GM21529 (cell line): ENCODE results near the gene THNSL1.
A peak's percentile ranks its signal among the peaks of the same experiment; 100 is the strongest.
"Not testable (repeated sequence)": the region's sequence is repeated elsewhere in the genome, so short reads cannot be mapped to it uniquely, and the experiment has no call there.

Experiments
- ATAC-seq: cut with Tn5 transposase; IDR thresholded peaks from one replicate; pipeline ENCODE4 v1.9.1; 2021; ENCODE audit not compliant: unreplicated experiment

THNSL1 gene

DNA sequence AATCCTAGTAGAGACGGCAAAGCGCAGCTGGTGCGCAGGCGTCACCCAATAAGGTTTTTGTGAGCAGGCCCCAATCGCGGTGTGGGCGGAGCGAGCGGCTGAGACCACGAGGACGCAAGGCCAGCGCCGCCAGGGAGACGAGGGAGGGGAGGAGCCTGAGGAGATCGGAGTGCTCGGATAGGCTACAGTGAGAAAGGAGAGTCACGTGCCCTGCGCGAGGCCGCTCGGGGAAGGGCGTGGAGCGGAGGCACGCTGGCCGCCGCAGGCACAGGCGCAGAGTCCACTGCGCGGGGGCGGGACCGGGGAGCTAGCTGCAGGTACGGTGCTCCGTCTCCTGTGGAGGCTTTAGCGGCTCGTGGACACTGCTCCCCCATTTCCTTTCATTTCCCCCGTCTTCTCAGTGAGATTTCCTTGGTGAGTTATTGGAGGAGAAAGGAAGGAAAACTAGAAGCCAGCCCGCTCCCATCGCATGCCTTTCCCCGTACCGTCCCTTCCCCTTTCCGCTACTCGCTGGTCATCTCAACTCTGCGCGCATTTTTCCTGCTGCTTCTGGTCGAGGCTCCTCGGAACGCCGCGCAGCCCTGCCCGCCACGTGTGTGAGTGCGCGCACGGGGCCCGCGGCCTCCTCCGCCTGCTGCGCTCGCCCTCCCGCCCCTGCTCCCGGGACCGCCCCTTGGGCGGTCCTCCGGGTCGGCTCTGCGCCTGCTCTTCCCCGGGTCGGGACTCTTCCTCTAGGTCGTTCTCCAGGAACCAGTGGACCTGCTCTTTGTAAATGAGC is at the start of gene THNSL1:
TSS of gene THNSL1 (plus strand) at position 237 of the 778 bp plus-strand sequence. CDS start 6,612 bp downstream, outside the sequence.
- ATAC-seq: peak; percentile 97

DNA sequence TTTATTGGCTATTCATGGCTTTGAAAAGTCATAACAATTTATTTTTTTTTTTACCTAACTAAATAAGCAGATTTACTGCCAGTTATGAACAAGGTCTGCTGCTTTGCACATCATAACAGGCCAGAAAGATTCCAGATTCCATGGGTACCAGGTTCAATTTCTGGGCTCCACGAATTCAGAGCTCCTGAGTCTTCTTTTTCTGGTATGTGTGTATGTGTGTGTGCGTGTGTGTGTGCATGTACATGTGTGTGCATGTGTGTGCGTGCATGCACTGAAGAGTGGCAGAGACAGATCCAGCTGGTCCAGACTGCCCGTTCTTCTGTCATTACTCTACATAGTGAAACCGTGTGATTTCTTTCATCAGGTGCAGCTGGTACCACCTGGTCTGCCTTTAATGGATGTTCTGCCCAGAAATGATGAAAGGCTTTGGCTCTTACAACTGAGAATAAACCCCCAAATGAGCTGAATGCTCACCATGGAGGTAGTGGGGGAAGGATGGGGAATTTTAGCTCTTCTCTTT is 49.4 kb upstream of the THNSL1 start:
- no peak for ATAC-seq

DNA sequence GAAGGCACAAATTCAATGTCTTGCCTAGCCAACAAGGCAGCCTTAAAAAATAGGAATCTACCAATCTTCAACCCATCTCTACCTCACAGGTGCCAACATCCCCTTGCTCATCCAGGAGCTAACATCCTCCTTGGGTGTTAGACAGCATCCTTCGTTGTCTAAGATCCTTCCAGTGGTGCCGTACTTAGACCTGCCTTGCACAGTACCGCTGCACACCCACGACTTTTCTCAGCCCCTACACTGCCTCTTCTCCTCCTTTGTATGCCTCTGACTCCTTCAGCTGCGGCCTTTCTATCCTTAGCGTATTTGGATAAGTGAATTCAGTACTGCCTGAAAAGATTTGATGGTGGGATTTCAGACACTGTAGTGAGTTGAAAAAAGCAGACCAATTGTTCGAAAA is 48.1 kb upstream of the THNSL1 start:
- ATAC-seq: no peak

- ATAC-seq: not testable (repeated sequence)
Observed at GRCh38 chr10:24968951-24969350, 47.5 kb upstream of the THNSL1 start.

GRCh38 chr10:24969841-24970281 is 46.6 kb upstream of the THNSL1 start:
- no peak for ATAC-seq

GRCh38 chr10:24971374-24971773 is 45.0 kb upstream of the THNSL1 start:
- no peak for ATAC-seq

DNA sequence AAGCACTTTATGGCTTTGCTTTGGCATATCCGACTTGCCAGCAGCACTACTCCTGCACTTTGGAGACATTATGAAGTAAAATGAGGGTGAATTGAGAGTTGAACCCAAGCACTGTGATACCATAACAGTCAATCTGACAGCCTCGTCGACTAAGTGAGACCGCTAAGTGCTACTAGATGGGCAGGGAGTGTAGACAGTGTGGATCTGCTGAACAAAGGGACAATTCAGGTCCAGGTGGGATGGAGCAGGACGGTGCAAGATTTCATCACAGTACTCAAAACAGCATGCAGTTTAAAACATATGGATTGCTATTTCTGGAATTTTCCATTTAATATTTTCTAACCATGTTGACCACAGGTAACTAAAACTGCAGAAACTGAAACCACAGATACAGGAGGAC is 43.2 kb upstream of the THNSL1 start:
- ATAC-seq: no peak

- ATAC-seq: no peak
Observed at GRCh38 chr10:24974976-24975375, 41.4 kb upstream of the THNSL1 start.

DNA sequence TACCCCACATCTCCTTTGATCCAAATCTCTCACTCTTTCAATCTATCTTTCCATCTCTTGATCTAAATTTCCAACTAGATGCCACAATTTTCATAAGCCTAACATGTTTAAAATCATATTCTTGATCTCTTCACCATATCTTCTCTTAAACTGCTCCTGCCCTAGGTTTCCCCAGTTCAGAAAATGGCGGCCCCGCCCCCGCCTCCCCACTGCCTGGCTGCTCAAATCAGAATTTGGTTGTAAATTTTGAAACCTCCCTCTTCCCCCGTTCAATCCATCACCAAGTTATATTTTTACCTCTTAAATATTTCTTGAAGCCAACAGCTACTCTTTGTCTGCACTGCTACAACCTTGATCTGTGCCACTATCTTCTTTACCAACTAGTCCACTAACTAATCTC is 36.7 kb upstream of the THNSL1 start:
- no peak for ATAC-seq

DNA sequence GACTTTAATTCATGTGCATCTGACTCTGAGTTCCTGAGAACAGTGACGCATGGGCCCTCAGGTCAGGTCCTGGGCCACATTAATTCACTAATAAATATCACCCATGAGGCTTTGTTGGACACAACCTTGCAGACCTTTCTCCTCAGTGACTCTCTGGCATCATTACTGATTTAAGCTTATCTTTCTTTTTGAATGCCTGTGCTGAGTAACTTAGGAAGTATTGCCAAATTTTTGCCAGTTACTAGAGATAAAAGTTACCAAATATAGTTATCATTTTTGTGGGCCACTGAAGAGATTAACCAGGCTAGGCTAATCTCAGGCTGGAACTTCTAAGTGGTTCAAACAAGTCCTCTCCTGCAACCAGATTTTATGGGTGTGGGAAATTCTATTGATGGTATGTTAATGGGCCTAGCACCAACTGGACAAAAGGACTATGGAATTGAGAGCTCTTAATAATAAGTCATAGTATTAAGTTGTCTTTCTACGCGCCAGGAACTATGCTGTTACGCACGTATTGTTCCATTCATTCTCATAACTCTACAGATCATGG is 35.2 kb upstream of the THNSL1 start:
- ATAC-seq: no peak

- ATAC-seq: peak; percentile 72
Observed at GRCh38 chr10:24982319-24983112, 33.9 kb upstream of the THNSL1 start.

DNA sequence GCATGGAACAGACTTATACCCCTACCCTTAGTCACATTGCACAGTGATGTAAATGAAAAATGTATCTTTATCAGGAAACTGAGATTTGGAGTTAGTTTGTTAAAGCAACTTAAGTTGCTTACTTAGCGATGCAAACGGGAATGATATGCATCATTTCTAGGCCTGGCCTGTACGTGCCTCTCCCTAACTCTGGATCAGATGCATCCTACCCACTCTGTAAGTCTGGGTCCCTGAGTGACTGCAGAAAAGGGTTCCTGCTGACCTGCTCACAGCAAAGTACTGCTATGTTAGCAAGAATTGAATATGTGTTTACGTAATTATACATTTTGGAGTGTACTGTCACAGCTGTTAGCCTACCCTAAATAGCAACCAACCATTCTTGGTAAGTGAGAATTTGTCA is 33.3 kb upstream of the THNSL1 start:
- ATAC-seq: no peak

- no peak for ATAC-seq
Observed at GRCh38 chr10:24983946-24984345, 32.5 kb upstream of the THNSL1 start.

GRCh38 chr10:24984906-24985305 is 31.5 kb upstream of the THNSL1 start:
- no peak for ATAC-seq

DNA sequence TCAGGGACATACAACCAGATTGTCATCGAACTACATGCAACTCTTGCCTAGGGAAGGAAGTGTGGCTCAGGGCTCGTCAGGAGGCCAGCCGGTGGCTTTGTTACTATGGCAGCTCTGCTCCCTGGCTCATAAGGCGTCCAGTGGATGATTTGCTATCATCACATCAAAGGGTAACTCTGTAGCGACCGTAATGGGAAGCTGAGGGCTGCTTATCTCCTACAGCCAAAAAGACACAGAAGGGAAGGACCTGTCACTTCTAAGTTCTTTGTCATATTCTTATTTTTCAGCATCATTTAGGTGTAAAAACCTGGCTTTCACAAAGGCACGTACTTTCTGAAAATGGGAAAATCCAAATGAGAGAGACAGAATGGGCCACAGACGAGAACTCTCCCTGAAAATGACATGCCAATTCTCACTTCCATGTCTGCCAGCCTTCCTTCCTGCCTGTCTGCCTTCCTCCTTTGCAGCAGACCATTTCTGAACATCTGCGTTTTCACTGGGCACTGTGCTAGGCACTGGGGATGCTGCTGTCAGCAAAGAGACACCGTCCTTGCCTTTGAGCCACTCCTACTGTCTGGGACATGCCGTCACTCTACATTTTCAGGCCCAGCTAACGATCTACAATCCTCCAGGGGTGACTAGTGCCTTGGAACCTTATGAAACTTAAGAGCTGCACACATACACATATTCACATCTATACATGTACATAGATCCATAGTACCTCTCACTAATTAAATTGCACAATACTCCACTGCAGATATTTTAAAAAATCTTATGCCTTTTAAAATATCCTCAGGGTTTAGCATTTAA is 27.4 kb upstream of the THNSL1 start:
- no peak for ATAC-seq

- ATAC-seq: no peak
Observed at GRCh38 chr10:24989867-24990266, 26.5 kb upstream of the THNSL1 start.

DNA sequence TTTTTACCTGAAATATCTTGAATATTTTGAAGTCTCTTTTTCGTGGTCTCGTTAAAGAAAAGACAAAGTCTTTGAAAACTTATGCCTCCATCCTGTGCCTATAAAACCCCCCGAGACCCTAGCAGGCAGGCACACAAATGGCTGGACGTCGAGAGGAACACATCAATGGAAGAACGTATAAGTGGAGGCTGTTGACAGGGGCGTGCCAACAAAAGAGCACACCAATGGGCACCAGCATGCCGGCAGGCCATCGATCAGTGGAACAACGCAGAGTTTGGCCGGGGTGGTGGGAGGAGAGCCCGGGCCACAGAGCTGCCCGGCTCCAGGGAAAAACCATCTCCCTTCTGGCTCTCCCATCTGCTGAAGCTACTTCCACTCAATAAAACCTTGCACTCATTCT is 25.1 kb upstream of the THNSL1 start:
- ATAC-seq: no peak

DNA sequence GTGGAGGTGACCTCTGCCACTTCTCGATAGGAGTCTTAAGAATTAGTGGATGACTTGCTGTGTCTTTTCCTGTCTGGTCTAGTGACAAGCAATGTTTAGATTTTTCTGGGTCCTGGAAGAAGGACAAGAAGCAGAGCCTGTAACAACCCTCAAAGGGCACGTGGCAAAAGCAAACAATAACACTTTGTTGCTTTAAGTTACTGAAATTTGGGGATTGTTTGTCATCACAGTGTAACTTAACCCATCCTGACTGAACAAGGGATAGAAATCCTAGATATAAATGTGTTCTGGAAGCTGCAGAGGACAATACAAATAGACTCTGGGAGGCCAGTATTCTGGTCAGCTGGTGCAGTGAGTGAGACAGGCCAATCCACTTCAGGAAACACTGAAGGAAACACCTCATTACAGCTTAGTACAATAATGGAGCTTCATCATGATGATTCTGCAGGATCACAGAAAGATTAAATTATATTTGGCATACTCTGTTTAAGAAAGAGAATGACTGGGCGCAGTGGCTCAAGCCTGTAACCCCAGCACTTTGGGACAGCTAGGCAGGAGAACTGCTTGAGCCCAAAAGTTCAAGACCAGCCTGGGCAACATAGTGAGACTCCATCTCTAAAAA is 23.8 kb upstream of the THNSL1 start:
- ATAC-seq: no peak

GRCh38 chr10:24993237-24993958 is 23.0 kb upstream of the THNSL1 start:
- no peak for ATAC-seq

DNA sequence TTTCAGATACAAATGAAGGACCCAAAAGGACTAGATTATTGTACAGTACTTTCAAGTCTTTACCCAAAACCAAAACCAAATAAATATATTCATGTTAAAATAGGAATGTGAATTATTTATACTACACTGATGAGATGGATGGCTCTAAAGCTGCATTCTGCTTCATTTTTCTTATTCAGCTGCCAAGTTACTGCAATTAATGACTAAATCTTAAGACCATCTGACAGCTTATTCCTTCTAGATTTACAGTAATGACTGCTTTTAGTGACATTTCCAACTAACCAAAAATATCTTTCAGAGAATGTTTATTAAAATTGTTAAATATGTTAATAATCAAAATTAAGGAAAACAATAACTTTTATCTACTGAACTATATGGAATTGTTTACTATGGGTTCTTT is 21.3 kb upstream of the THNSL1 start:
- ATAC-seq: no peak
